HG03442 (cell line): Measurements from ENCODE around the gene DSC3.

Experiments
- ATAC-seq: cut with Tn5 transposase; IDR thresholded peaks from one replicate; pipeline ENCODE4 v1.9.1; 2021; ENCODE audit warnings: mild to moderate bottlenecking, moderate library complexity; ENCODE audit not compliant: unreplicated experiment

DSC3 gene

DNA sequence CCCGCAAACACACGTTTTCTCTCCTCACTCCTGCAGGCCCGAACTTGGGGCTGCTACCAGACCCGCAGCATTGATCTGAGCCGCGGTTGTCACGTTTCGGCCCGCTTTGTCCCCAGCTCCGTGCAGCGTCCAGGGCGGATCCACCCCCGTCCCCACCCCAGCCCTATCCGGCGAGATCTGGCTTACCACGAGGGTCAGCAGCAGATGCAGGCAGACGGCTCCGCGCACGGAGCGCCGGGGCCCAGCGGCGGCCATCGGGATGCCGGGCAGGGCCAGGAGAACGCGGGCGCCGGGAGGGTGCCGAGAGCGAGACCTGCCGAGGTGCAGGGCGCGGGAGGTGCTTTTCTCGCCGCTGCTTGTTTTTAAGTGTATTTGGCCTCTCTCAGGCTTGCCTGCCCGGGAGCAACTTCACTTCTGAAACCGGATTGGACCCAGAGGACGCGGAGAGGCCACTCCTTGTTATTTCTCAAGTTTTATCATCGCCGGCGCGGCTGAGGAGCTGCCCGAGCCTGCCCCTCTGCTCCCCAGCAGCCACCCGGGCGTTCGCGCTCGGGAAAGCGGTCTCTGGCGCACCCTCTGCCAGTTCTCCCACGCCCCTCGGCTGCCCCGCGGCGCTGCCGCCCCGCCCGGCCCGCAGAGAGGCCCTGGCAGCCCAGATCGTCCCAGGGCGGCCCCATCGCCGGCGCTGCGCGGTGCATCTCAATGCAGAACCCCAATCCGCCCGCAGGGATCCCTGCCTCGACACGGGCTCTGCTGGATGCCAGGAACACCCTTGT is at the start of gene DSC3:
Gene DSC3, minus strand, starts transcription at position 337 of the 776 bp plus-strand sequence. Its CDS starts 82 bp downstream, at position 255.
- no peak for ATAC-seq

DNA sequence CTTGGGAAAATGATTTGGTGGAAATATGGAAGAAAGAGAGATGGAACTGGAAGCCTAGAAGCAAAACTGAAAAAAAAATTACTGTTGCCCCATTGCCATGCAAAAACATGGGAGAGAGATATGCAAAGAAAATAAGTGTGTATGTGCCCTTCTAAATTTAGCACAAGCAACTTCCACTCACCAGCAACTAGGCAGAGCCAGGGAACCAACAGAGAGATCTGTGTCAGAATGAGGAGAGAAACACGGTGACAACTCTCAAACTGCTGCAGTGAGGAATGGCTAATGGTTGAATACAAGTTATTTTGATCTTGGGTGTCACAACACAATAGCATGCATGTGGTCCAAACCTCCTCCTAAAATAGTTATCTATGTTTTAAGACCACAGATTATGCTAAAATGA is 48.8 kb upstream of the DSC3 start:
- ATAC-seq = no peak

DNA sequence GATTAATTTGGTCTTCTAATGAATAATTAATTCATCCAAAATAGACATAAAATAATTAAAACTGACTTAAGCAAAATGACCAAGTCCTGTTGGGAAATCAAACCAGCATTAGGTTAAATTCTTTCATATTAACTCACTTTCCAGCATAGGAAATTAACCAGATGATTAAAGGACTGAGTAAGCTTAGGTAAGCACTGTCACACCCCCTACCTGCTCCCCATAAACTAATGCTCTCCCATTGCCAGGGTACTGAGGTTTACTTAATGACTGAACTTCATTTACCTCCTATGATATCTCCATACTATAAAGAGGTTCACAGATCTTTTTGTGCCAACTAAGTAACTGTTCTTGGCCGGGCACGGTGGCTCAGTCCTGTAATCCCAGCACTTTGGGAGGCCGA is 46.0 kb upstream of the DSC3 start:
- no peak for ATAC-seq

DNA sequence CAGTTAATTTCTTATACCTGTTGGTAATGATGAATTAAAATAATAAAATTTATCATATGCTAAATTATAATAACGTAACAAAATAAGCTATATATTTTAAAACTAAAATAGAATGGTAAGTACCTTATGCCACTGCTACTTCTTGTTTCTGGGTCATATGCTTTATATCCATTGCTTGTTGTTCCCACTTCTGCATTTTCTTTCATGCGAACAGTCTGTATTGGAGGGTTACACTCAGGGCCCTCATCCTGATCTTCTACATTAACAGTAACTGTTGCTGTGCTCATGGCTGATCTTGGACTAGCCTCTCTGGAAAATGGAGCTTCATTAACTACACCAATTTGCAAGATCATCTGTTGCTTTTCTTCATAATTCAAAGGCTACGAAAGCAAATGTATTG is 37.4 kb upstream of the DSC3 start:
- ATAC-seq = no peak

DNA sequence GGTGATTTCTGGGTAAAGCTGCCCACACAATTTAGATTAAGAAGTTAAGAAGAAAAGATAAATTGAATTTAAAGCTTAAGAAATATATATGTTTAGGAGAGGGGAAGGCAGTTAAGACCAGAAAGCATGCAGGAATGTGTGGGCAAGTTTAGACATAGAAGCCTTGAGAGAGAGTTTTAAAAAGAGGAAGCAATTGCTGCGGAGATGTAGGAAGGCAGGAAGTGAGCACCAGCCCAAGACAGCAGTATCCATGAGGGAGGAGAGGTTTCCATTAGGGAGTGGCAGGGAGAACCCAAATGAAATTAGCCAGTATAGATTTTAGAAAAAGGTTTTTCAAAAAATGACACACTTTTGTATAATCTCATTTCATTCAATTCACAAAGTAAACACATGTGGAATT is 35.3 kb upstream of the DSC3 start:
- no peak for ATAC-seq

DNA sequence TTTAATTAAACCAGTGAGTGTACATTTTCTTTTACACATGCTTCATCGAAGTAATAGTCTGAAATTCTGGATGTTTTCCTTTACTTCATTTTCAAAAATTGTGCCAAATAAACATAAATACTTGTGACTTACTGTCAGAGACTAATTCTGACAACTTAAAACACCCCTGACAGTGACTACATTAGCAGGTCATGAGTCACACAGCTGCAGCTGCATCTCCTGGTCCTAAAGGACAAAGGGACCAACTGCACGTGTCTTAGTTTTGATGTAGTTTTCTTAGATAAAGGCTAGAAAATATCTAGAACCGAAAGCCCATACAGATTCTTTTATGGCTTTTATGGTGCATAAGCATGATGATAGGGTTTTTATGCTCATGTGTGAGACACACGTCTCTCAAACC is 29.6 kb upstream of the DSC3 start:
- ATAC-seq = no peak

DNA sequence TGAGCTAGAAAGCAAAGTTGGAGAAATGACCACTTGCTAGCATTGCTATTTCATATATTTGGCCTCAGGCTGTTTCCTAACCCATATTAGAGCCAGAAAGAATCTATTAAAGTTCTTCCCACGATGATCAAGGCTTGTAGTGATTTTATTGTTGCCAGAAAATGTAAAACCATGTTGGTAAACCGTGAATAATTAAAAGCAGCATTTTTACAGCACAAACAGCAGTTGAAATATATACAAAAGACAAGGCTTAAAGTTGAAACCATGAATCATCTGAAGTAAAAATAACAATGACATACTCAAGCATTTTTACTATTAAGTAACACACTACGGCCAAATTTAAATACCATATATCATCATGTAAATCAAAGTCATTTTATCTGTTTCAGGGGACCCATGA is 27.7 kb upstream of the DSC3 start:
- no peak for ATAC-seq

DNA sequence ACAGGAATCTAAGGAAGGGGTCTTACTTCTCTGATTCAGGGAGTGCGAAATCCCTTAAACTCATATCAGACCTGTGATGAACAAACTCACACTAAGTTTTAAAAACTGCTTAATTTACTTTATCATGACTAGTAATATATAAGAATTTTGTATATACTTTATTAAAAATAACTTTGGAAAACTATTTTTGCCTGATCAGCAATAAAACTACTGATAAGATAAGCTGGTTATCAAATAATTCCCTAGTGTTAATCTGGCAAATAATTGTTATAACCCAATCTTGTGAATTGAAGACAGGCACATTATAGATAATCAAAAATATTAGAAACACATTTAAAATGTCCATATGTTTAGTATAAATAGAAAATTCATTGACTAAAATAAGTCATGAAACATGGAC is 23.7 kb upstream of the DSC3 start:
- no peak for ATAC-seq

DNA sequence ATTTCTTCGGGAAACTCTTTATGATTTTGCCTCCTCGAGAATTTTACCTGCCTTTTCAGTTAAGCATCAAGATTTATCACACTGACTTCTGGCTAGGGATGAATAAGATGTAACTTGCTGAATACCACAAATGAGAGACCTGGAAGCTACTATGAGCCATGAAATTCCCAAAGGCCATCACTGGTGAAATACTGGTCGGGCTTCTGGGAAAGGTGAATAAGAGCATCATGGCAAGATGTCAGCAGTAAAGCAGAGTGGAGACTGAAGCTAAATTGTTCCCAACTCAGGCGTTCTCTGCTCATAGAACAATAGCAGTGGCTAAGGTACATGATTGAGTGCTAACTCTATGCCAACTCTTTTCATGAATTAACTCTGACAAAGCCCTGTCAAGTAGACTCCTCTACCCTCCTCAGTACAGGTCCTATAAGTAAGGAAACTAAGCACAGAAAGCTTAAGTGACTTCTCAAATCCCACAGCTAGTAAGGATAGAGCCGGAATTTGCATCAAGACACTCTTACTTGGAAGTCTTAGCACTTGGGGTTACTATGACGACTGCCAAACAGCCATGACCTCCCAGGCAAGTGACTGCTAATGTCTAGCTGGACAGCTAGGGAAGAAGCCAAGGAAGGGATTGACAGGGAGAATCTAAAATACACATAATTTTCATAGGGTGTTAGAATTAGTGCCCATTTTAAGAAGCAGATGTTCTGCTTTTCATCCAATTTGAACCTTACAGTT is 22.7 kb upstream of the DSC3 start:
- no peak for ATAC-seq

DNA sequence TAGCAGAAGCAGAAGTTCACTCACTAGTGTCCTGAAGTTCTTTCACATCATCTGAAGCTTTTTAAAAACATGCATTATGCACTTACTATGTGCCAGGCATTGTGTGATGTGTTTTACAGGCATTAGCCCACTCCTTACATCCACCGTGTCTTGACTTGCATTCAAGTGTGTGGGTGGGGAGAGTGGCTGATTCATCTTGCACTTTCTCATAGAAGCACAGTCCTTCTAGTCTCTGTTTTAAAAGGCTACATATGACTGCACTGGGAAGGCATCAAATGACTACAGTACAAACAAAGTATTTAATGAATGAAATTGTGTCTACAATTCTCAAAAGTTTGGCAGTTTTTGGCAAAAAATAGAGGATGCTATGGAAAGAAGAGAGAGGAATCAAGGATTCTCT is 21.6 kb upstream of the DSC3 start:
- ATAC-seq = peak; percentile 85

DNA sequence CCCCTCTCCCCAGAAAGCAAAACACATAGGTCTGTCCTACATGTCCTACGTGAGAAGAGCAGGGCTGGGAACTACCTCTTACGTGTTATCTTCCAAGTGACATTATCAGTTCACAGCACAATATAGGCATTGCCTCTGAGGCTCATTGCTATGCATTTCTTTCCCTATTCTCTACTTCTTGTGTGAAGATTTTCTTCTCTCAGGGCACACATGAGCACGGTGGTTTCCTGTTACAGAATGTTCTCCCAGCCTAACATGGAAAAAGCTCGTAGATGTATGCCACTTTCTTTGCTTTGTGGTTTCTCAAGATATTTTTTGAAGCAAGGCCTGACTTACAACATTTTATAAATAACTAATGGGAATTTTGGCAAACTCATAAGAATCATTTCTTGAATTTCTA is 19.4 kb upstream of the DSC3 start:
- ATAC-seq = peak; percentile 48

DNA sequence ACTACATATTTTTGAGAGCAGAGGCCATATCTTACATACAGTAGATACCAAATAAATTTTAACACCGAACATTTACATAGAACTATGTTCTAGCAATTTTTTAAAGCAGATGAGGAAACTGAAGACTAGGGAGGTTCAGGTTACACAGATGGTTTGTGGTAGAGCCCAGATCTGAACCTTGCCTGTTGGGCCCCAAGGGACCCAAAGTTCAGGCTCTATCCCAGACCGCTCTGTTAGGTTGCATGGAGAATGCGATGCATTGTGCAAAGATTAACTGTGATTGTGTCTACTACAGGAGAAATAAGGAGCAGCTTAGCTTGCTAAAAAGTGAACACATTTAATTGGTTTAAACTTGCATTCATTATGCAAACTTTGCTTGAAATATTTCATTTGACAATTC is 16.4 kb upstream of the DSC3 start:
- ATAC-seq = no peak

DNA sequence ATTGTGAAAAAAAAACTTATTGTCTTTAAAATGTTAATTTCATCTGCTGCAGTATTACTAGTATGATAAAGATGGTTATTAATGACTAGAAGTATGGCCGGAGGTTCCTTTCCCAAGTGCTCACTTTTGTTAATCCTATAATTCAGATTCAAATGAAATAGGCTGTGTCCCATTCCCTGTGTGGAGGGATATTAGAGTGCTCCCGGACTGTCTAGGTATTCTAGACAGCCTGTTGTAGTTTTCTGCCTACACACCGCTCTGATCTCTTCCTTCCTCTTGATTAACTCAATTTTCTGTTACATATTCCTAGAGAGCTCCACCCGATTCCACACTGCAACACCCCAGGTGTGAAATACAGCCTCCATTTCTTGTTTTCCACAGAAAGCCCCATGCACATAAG is 15.4 kb upstream of the DSC3 start:
- ATAC-seq = no peak

DNA sequence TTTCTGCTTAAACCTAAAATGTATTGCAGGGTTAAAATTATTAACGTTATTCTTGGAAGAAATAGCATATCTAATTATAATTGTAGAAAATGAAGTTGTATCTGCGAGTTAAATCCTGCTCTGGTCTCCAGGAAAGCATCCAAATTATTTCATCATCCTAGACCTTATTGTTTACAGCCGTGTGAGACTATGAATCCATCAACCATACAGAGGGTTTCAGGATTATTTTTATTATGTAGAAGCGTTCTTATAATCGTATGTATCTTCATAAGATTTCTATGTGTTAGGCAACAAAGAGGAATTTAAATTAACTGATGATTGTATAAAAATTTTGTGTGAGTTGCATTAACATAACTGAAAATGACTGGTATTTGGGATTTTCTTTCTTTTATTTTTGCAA is 14.5 kb upstream of the DSC3 start:
- no peak for ATAC-seq

DNA sequence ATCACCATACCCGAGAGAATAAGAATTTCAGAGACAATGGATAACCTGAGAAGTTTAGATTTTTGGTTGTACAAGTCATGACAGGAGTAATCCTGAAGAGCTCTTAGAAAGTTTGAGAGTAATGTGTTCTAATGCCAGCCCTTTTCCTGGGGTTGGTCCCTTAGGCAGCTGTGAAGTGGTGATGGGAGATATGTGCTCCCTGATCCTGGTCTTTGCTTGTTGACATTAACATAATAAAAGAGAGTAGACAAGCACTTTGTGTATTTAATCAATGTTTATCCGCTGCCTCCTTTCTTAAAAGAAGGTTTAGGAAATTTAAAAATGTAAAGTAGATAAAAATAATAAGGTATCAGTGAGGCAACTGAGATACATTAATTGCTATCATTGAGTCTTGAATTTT is 13.8 kb upstream of the DSC3 start:
- no peak for ATAC-seq

DNA sequence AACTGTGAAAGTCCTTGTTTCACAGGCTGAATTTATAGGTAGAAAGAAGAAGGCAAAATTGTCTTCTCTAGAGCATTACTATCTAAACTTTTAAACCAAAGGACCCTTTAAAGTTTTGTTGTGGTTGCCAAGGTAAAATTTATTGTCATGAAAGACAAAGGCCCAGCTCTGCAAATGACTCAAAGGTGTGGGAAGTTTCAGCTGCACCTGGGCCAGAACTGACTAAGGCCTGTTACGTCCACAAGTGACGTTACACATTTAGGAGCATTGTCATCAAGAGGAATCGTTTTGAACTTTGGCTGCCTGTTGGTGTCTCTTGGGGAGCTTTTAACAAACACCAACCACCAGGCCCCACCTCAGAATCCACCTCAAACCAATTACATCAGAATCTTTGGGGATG is 8.1 kb upstream of the DSC3 start:
- no peak for ATAC-seq

DNA sequence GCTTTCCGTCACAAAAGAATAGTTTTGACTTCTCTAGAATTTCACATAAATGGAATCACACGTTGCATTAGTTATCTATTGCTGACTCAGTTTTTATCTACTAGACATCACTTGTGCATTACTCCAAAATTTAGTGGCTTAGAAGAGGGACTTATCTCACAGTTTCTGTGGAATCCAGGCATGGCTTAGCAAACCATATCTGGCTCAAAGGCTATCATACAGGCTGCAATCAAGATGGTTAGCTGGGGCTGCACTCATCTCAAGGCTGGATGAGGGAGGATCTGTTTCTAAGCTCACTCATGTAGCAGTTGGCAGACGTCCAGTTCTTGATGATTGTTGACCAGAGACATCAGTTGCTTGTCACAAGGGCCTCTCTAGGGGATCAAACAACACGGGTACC is 6.6 kb upstream of the DSC3 start:
- ATAC-seq = no peak

DNA sequence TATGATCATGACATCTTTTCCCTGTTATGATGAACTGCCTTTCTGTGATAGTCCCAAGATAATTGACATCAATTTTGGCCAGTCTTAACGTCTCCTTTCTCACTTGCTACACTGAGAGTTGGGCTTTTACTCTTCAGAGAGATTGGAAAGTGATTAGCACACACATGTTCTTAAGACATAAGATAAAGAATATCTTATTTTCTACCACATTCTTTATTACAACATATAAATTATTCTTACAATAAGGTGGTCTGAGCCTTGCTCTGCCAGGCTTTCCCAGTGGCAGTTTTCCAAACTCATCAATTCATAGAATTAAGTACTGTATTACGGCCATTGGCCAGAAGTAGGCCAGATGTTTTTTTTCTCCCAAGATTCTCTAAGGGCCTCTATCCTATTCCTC is 5.7 kb upstream of the DSC3 start:
- ATAC-seq = no peak

DNA sequence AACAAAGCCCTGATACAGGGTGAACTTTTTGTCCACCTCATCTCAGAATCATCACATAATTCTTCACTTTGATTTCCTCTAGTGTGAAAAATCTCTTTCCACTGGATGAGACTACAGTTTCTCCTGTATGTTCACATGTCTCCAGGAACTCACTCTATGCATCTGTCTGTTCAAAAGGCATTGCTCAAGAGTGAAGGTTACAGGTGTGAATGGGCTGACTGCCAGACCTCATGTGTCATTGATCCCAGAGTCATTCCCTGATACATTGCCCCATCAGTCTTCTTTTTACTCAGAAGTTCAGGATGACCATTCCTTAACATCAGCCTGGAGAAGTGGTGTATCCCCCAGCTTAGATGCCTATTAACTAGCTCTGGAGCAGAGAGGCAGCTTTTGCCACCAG is 4.4 kb upstream of the DSC3 start:
- ATAC-seq = no peak

DNA sequence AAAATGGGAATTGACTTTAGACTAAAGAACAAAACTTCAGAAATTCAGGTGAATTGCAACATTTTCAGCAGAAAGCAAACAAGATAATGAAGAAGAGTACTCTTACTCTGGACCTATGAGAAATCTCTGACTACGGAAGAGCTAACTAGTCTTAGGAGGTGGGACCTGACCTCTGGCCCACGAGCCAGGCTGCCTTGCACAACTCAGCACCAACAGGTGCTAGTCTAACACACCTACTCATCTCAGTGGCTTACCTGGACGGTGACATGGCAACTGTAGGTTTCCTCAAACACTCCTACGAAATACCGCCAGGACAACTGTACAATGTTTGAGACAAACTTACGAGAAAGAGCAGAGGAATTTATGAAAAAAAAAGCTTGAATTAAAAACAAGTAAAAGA is 3.1 kb upstream of the DSC3 start:
- no peak for ATAC-seq

DNA sequence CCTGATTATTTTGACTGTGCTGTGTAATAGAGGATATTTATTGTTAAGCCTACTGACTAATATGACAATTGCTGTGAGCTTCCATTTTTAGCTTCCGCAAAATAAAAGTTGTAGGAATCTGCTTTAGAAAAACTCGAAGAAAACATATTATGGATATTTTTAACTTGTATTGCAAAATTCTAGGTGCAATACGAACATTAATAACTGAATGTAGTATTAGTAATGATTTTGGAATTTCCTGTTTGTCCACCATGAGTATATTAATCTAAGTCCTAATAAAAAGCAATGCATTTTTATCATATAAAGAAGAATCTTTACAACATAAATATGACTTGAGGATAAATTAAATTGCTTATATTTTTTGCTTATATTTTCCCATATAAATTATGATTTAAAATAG is 2.4 kb upstream of the DSC3 start:
- ATAC-seq = no peak

DNA sequence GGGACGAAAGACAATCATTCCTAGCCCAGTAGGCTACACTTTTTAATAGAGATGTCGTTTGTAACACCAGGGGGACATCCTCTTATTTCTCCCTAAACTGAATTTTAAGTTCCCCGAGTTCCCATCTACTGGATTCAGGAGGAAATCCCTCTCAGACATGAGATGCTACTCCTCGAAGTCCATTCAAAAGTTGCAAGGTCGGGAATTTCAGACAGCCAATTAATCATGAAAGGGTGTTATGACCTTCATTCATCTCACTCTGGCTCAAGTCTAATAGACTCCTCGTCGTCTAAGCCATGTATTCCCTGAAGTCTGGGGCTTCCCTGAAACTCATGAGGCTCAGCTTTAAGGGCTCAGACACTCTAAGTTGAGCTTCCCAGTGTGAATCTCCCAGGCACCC is 1.2 kb upstream of the DSC3 start:
- no peak for ATAC-seq

DNA sequence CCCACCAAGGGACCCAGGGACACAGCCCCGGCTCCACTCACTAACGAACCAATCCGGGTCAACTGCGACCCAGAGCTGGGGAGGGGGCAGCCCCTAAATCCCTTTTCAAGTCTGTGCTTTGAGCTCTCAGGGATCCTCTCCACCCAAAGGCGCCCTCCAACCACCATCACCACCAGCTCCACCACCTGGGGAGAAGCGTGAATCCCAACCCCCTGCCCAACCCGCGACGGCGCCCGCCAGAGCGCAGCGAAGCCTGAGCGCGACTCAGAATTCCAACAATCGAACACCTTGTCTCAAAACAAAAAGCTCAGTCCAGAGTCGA is 497 bp downstream of the DSC3 start:
- no peak for ATAC-seq
